MCF 10A (cell line): Measurements from ENCODE around the gene LILRA1. TPM values are rescaled to one million over a fixed set of nuclear protein-coding genes. Genes with fewer than 3 reads are reported as not detected.
"Not testable (repeated sequence)": the region's sequence is repeated elsewhere in the genome, so short reads cannot be mapped to it uniquely, and the experiment has no call there.

Experiments
- BruUV-seq: library from RNA; stranded (reverse); fragments of 400-500 nt; replicated peaks from 2 replicates; lab custom pipeline; 2021; lab: Mats Ljungman, UMichigan
- CTCF ChIA-PET: fragments of 300-600 bp; sonication (Branson Sonifier 250); formaldehyde crosslinking; extraction: SDS; loops from one replicate; lab custom pipeline; 2021; ENCODE audit warnings: antibody characterized with exemption, inconsistent platforms; lab: Yijun Ruan, JAX
- POLR2A ChIA-PET: fragments of 300-600, 350-650 bp; sonication (Branson Sonifier 250); formaldehyde crosslinking; extraction: SDS; loops from one replicate; lab custom pipeline; 2020; ENCODE audit warnings: antibody characterized with exemption, inconsistent platforms; lab: Yijun Ruan, JAX
- DNase-seq: peaks from one replicate; pipeline ENCODE4 v3.0.0-alpha.2; 2018; ENCODE audit not compliant: unreplicated experiment
- H3K27ac Mint-ChIP-seq: one replicate; pipeline ENCODE4 v1.8.0; 2022; ENCODE audit warnings: mild to moderate bottlenecking, low read depth, mixed read lengths; ENCODE audit not compliant: unreplicated experiment
- H3K27me3 Mint-ChIP-seq: one replicate; pipeline ENCODE4 v1.8.0; 2022; ENCODE audit warnings: mixed read lengths; ENCODE audit not compliant: insufficient read depth, unreplicated experiment
- H3K36me3 Mint-ChIP-seq: one replicate; pipeline ENCODE4 v1.8.0; 2022; ENCODE audit warnings: mild to moderate bottlenecking, moderate library complexity, mixed read lengths; ENCODE audit not compliant: insufficient read depth, unreplicated experiment
- H3K4me1 Mint-ChIP-seq: one replicate; pipeline ENCODE4 v1.8.0; 2022; ENCODE audit warnings: mixed read lengths; ENCODE audit not compliant: insufficient read depth, unreplicated experiment
- H3K4me3 Mint-ChIP-seq: one replicate; pipeline ENCODE4 v1.8.0; 2022; ENCODE audit warnings: mild to moderate bottlenecking, moderate library complexity, mixed read lengths; ENCODE audit not compliant: unreplicated experiment
- H3K9me3 Mint-ChIP-seq: one replicate; pipeline ENCODE4 v1.8.0; 2022; ENCODE audit warnings: mixed read lengths; ENCODE audit not compliant: unreplicated experiment
- CTCF ChIP-seq: fragments of 200-600 bp; IDR thresholded peaks from one replicate; pipeline ENCODE4 v1.8.0; 2022; ENCODE audit warnings: antibody characterized with exemption, mild to moderate bottlenecking; ENCODE audit not compliant: unreplicated experiment
- intact Hi-C: fragments of 100-400 bp; cut with micrococcal nuclease; formaldehyde crosslinking; loops from 2 replicates; pipeline ENCODE4 v1.14.1; 2022
- total RNA-seq: library from RNA; stranded (reverse); gene quantifications from 2 replicates; pipeline ENCODE4 v1.2.3, GENCODE V29; 2022

The LILRA1 gene
- total RNA-seq, 1 experiment from 2014 or later, result not detected

- CTCF ChIA-PET, result no interaction called here
- Mint-ChIP-seq H3K27me3 (no peaks in the 10 kb centered on the region), H3K9me3 (peaks cover 53% of the 10 kb centered on the region), H3K27ac (no peak overlapping the region), H3K36me3 (peaks cover 7% of the 10 kb centered on the region), H3K4me3 (no peak overlapping the region), H3K4me1 (no peaks in the 10 kb centered on the region)
- intact Hi-C loops, result no loop called here
- BruUV-seq, result no TSS peak
- no peak for TF ChIP-seq CTCF
- POLR2A ChIA-PET, result no interaction called here
- no peak for DNase-seq
Observed at GRCh38 chr19:54586397-54586796, 7.0 kb upstream of the LILRA1 start.

- POLR2A ChIA-PET, result no interaction called here
- Mint-ChIP-seq H3K4me3 (no peak overlapping the region), H3K4me1 (no peaks in the 10 kb centered on the region), H3K27ac (no peak overlapping the region), H3K9me3 (peaks cover 53% of the 10 kb centered on the region), H3K27me3 (no peaks in the 10 kb centered on the region), H3K36me3 (peaks cover 7% of the 10 kb centered on the region)
- no TSS peak for BruUV-seq
- CTCF ChIA-PET, result no interaction called here
- intact Hi-C loops, result no loop called here
- no peak for TF ChIP-seq CTCF
- no peak for DNase-seq
Observed at GRCh38 chr19:54587026-54587425, 6.4 kb upstream of the LILRA1 start.

GRCh38 chr19:54593931-54594626, 647 bp downstream of the LILRA1 start:
- intact Hi-C loops, H3K4me1 Mint-ChIP-seq, H3K36me3 Mint-ChIP-seq, DNase-seq, CTCF ChIA-PET, POLR2A ChIA-PET, H3K4me3 Mint-ChIP-seq, H3K27ac Mint-ChIP-seq, H3K27me3 Mint-ChIP-seq, BruUV-seq: not testable (repeated sequence)
- peaks cover 16% of the 10 kb centered on the region for H3K9me3 Mint-ChIP-seq

GRCh38 chr19:54594737-54595136, 1.3 kb downstream of the LILRA1 start:
- BruUV-seq, result no TSS peak
- intact Hi-C loops, result no loop called here
- DNase-seq, result no peak
- Mint-ChIP-seq H3K27me3 (no peaks in the 10 kb centered on the region), H3K27ac (no peak overlapping the region), H3K4me3 (no peak overlapping the region), H3K4me1 (no peaks in the 10 kb centered on the region), H3K9me3 (peaks cover 9% of the 10 kb centered on the region), H3K36me3 (peaks cover 2% of the 10 kb centered on the region)
- CTCF ChIA-PET, result no interaction called here
- POLR2A ChIA-PET, result no interaction called here
- TF ChIP-seq CTCF, result no peak

GRCh38 chr19:54595680-54596436, 2.4 kb downstream of the LILRA1 start:
- CTCF ChIA-PET, BruUV-seq, H3K4me3 Mint-ChIP-seq, DNase-seq, H3K4me1 Mint-ChIP-seq, H3K9me3 Mint-ChIP-seq, H3K27me3 Mint-ChIP-seq, H3K36me3 Mint-ChIP-seq, intact Hi-C loops, POLR2A ChIA-PET, H3K27ac Mint-ChIP-seq: not testable (repeated sequence)
